ENCODE results near the gene SEMA4G.
A peak's percentile ranks its signal among the peaks of the same experiment; 100 is the strongest.
"Not testable (repeated sequence)": the region's sequence is repeated elsewhere in the genome, so short reads cannot be mapped to it uniquely, and the experiment has no call there.

The SEMA4G gene

DNA sequence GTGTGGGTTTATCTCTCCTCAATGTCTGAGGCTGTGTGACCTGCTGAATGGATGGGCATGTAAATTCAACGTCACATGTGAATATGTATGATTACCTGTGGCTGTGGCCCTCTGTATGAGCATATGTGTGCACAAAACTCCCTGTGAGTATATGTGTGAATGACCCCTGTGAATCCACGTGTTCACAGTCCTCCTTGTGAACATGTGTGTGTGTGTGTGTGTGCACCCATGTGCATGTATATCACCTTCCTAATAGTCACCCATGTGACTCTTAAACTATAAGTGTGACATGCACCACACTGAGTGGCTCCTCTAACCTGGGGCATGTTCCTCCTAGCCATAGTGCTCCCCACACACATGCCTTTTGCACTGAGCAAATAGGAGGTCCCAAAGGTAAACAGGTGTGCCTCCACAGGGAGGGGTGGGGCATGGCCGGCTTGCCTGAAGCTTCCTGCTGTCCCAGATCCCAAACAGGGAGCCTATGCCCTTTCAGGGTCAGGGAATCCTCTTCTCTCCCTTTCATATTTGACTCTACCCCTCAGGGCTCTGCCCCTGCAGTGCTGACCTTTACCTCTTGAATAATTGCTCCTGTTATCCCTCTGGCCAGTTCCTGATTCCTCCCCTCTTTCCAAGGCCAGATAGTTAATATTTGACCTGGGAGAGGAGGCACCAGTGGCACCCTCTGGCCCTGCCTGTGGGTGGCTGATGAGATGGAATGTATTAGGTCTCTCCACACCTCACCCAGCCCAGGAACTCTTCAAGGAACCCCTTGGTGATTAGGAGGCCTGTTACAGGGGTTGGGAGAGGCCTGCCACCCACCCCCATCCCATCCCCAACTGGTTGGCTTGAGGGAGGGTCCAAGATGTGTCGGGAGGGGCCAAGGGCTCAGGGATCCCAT is 1.9 kb downstream of the SEMA4G start:
- no peak for DNase-seq

DNA sequence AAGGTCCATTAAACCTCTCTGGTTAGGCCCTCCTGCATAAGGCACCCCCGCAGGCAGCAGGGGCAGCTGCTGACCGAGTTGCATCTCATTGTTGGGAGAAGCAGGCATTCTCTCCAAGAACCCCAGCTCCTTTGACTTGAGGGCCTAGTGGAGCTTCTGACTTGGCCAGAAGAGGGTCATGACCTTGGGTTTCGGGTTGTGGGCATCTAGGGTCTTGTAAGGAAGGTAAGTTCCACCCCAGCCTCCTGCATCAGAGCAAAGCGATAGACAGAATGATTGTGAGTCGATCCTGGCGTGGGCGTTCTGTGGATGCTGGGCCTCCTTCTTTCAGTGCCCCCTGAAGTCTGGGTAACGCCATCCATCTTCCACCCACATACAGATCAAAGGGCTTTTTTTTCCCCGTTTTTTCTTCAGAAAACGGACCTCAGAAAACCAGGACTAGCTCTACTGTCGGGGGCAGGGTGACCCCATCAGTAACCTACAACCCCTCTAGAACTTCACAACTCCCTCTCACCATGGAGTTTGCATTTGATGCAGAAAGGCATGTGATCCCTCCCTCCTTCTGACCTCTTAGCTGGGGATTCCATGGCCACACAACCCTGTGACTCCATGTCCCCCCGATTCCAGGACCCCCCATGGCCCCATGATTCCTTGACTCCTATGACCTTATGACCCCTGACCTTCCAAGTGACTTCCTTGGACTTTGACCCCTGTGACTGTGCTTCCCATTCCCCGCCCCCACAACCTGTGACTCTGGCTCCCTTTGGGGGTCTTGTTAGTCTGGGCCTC is 3.0 kb downstream of the SEMA4G start:
- no peak for DNase-seq

DNA sequence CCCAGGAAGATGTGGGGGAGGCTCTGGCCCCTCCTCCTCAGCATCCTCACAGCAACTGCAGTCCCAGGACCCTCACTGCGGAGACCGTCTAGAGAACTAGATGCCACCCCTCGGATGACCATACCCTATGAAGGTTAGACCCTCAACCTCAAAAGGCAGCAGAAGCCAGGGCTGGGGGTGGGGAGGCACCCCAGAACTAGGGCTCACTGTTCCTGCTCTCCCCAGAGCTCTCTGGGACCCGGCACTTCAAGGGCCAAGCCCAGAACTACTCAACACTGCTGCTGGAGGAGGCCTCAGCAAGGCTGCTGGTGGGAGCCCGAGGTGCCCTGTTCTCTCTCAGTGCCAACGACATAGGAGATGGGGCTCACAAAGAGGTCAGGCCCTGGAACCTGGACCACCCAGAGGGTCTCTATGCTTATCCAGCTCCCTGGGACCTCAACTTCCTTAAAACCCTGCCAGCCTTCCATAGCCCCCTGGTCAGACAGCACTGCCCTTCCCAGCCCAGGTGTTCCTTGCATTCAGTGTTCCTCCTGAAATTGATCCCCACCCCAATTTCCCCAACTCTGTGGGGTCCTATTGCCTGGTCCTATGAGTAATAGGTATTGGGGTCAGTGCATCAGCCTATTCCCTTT is 3.7 kb downstream of the SEMA4G start:
- DNase-seq, result no peak

DNA sequence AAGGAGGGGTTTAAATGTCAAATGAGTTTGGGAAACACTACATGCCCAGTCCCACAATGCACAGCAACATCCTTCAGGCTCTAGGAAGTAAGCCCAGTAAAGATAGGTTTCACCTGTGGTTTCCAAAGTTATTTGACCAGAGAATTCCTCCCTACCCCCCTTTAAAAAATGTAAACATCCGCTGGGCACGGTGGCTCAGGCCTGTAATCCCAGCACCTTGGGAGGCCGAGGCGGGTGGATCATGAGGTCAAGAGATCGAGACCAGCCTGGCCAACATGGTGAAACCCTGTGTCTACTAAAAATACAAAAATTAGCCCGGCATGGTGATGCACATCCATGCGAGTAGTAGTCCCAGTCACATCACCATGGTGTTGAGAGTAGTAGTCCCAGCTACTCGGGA is 6.1 kb downstream of the SEMA4G start:
- not testable (repeated sequence) for DNase-seq

DNA sequence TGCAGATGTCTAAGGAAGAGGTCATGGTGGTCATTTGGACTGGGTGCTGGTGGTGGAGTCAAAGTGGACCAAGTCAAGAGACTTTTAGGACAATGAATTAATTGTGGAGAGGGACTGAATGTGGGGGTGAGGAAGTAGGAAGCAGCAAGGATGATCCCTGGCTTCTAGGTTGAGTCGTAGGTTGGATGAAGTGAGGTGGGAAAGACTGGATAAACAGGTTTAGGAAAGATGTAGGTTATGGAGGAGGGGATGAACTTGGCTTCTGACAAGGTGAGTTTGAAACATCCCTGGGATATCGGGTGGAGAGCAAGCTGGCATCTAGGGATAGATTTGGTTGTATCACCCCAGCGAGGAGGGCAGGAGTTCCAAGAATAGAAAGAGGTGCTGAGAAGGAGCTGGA is 7.6 kb downstream of the SEMA4G start:
- DNase-seq, result no peak

DNA sequence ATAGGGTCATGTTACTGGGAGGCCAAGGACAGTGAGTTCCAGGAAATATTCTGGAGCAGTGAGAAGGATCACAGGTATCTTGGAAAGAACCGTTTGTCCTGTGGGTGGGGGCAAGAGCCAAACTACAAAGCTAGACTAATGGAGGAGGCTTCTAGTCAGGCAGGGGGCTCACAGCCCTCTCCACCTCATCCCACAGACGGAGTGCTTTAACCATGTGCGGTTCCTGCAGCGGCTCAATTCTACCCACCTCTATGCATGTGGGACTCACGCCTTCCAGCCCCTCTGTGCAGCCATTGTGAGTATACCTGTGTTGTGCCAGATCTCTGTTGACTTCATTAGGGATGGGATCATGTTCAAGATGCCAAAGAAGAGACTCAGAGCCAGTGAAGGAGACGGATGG is 8.1 kb downstream of the SEMA4G start:
- no peak for DNase-seq

DNA sequence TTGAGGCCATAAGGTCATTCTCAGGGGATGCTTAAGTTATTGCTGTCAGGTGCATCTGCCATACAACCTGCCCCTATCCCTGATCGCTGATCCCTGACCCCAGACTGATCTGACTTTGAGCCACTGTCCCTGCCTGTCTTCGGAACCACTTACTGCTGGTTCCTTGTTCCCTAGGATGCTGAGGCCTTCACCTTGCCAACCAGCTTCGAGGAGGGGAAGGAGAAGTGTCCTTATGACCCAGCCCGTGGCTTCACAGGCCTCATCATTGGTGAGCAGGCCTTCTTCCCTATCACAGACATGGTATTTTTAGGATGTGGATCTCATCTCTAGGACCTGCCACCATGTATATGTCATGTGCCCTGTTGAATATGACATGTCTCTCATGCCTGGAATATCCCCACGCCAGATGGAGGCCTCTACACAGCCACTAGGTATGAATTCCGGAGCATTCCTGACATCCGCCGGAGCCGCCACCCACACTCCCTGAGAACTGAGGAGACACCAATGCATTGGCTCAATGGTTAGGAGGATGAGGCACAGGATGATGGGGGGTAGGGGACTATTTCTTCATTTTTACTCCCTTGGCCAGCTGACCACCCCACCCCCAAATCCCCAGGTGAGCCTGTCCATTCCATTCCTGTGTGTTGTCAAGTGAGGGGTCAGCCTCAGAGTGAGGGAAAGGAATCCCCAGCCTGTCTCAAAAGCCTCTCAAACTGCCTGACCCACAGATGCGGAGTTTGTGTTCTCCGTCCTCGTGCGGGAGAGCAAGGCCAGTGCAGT is 9.0 kb downstream of the SEMA4G start:
- DNase-seq, result no peak

DNA sequence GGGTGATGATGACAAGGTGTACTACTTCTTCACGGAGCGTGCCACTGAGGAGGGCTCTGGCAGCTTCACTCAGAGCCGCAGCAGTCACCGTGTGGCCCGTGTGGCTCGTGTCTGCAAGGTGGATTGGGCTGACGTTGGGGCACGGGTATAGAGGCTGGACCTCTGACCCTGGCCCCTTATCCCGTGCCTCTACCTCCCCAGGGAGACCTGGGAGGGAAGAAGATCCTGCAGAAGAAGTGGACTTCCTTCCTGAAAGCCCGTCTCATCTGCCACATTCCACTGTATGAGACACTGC is 9.5 kb downstream of the SEMA4G start:
- DNase-seq, result no peak

DNA sequence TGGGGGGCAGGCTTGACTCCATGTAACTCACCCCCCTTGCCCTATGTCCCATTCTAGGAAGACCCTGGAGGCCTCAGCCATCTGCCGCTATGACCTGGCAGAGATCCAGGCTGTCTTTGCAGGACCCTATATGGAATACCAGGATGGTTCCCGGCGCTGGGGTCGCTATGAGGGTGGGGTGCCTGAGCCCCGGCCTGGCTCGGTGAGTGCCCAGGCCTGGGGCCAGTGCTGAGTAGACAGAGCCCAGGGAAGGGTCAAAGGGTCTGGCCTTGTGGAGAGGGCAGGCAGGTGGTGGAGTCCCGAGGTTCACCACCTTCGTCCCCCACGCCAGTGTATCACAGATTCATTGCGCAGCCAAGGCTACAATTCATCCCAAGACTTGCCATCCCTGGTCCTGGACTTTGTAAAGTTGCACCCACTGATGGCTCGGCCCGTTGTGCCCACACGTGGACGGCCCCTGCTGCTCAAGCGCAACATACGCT is 10.5 kb downstream of the SEMA4G start:
- no peak for DNase-seq

DNA sequence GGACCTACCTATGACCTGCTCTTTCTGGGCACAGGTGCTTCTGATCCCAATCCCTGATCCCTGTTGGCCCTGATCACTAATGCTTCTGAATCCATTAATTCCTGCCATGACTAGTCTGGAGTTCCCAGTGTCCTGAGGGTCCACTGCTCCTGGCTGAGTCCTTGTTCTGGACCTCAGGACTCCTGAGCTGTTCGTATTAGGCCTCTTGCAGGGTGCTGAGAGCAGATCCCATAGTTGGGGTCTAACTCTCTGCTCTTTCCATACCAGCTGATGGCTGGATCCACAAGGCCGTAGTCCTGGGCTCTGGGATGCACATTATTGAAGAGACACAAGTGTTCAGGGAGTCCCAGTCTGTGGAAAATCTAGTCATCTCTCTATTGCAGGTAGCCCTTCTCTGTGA is 11.0 kb downstream of the SEMA4G start:
- DNase-seq, result no peak

DNA sequence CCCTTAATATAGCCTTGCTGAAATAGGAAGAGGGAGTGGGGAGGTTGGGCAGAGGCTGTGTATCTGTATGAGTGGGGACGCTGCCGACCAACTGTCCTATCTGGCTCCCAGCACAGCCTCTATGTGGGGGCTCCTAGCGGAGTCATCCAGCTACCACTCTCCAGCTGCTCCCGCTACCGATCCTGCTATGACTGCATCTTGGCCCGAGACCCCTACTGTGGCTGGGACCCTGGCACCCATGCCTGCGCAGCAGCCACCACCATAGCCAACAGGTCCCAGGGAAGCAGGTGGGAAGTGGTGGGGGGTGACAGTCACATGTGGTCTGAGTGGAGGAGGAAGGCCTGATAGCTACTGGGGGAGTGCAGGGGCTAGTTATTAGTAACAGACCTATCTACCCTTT is 11.4 kb downstream of the SEMA4G start:
- DNase-seq, result no peak

DNA sequence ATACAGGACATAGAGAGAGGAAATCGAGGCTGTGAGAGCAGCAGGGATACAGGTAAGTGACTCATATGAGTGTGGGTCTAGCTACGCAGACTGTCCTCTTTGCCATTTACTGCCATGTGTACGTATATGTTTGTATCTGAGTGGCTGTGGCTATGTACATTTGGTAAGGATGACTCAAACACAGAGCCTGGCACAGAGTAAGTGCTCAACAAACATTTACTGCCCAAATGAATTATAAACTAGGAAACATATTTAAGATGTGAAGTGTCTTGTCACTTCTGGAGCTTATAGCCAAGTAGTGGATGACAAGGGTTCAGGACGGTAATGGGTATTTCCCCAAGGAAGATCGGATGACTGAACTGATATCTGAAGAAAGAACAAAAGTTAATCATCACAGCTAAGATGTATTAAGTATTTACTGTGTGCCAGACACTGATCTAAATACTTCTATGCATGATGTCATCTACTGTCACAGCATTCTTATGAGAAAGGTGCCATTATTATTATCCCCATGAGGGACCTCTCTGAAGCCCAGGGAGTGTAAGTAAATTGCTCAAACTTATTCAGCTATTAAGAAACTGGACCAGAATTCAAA is 12.0 kb downstream of the SEMA4G start:
- no peak for DNase-seq

DNA sequence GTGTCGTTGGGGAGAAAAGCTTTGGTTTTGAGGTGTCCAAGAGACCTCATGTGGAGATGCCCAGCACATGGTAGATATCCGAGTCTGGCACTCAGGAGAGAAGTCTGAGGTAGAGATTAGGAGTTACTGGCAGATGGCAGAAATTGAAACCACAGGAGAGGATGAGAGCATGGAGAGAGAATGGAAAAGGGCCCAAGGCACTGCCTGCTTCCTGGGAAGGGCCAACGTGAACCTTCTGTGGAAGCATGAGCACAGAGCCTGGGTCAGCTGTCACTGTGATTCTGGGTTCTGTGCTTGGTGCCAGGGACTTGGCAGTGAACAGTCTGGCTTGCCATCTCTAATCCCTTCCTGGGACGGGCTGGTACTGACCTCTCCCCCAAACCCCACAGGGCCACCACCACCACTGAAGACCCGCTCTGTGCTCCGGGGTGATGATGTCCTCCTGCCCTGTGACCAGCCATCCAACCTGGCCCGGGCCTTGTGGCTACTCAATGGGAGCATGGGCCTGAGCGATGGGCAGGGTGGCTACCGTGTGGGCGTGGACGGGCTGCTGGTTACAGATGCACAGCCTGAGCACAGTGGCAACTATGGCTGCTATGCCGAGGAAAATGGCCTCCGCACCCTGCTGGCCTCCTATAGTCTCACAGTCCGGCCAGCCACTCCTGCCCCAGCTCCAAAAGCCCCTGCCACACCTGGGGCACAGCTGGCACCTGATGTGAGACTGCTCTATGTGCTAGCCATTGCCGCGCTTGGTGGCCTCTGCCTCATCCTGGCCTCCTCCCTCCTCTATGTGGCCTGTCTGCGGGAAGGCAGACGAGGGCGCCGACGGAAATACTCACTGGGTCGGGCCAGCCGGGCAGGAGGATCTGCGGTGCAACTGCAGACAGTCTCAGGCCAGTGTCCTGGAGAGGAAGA is 13.9 kb downstream of the SEMA4G start:
- DNase-seq, result no peak

DNA sequence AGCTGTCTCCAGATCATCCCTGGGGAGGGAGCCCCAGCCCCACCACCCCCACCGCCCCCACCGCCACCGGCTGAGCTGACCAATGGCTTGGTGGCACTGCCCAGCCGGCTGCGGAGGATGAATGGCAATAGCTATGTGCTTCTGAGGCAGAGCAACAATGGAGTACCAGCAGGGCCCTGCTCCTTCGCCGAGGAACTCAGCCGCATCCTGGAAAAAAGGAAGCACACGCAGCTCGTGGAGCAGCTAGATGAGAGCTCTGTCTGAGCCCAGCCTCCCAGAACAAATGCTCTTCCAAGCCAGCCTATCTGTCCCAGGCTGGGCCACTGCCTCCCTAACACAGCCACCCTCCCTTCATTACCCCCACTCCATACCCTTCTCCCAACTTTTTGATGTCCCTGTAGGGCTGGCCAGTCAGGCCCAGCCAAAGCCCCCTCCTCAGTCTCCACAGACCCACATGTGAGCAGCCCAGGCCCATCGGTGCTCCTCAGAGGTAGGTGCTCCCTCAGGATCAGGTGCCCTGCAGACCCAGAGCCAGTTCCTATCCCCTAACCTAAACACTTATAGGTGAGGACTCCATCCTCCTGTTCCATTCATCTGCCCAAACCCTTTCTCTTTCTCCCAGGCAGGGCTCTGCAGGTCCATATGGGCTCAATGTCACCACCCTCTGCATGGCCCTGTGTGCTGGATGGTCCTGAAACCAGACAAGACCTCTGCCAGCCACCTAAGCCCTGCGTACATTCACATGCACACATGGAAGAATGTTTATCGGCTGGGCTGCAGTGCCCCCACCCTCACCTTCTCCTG is 14.8 kb downstream of the SEMA4G start:
- DNase-seq, result no peak

DNA sequence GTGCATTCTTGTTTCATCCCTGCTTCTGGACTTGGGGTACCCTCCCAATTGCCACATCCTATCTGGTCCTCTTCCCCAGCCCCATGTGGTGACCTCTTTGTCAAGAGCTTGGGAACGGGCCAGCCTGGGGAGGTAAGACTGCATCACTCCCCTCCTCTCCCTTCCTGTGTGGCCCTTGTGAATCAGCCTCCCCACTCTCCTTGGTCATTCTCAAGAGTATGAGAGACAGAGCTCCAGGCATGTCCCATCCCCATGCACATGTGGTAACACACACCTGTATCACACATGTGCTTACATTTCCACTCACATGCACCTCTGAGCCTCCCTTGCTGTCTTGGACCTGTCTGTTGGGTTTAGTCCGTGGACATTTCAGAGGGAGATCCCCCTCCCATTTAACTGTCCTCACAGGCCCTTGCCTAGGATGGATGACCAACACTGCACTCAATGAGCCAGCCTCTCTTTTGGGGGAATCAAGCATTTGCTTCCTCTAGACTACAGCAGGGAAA is 15.4 kb downstream of the SEMA4G start:
- no peak for DNase-seq

DNA sequence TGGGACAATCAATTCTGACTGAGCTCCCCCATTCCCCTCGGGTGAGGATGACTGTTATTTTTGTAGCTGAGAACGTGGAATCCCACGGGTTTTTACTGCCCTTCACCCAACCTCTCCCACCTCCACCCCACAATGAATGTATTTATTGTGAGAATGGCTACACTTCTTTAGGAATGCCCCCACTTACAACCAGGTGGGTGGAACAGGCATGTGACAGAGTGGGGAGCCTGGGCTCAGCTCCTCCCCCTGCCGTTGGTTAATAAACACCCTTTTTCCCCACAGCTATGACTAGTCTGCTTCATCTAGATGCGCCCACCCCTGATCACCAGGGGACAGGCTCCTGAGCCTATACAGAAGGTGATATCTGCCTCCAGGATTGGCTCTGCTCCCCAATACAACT is 16.0 kb downstream of the SEMA4G start:
- no peak for DNase-seq

DNA sequence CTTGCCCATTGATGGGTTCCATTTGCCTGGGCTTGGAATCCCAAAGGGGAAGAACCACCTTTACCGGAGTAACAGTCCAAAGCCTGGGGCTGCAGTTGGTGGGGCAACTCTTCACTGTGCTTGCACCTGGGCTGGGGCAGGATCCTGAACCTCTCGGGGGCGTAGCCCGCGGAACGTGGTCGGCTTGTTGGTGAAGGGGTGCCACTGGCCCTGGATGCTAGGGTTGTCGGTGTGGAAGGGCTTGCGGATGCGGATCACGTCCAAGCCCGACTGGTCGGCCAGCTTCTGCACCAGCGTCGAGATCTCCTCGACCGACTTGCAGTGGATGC is 17.3 kb downstream of the SEMA4G start:
- no peak for DNase-seq

DNA sequence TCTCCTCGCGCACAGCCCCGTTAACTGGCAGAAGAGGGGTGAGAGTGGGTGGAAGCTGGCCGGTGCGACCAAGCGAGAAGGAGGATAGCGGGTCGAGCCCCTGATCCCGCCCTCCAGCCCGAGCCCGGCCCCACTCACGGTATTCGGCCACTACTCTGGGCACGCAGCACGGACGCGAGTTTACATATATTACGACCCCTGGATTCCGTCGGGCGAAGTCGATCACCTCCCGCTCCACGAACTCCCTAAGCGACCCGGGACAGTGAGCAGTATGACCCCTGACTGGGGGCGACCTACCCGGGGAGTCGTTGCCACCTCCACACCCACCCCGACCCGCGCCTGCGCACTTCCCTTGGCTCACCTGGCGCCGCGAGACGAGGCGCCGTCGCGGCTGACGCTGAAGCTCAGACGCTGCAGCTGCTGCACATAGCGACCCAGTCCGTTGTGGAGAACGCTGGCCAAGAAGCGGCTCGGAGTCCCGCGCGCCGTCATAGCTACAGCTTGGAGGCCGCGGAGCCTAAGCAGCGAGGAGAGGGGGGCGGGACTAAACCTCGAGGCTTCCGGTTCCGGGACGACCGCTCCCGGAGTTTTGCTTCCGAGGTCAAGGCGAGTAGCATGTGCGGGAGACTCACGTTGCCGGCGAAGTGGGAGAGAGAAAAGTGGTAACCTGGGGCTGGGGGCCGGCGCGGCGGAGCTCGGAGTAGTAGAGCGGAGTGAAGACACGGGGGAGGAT is 17.8 kb downstream of the SEMA4G start, which contains the start of the genes MRPL43 and TWNK:
MRPL43 (minus strand) TSS at position 546 of the 733 bp plus-strand sequence; CDS start at position 492, 54 bp downstream.
TWNK (plus strand) TSS at position 592 of the 733 bp plus-strand sequence. CDS start 668 bp downstream, outside the sequence.
- DNase-seq, result peak; percentile 68 to 82 (median 79)

DNA sequence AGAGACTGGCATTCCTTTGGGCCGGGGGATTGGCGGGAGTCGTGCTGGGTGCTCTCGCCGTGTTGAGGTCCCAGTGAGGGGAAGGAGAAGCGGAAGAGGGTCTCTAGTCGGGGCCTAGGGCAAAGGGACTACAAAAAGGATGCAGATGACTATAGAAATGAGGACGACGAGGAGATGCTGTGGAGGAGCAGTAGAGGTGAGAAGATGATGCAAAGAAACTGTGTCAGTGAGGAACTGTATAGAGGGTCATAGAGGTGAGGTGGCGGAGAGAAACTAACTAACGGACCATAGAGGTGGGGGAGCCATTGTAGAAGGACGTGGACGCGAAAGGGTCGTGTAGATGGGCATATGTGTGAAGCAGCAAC is 18.4 kb downstream of the SEMA4G start:
- DNase-seq, result no peak
